Neutrophil (primary cell): ENCODE measurements around the gene TMEM147.
A peak's percentile ranks its signal among the peaks of the same experiment; 100 is the strongest.

Experiments
- H3K27ac ChIP-seq: fragments of 200-600 bp; sonication (generic); 2 replicates; pipeline ENCODE4 v1.5.1; 2016; ENCODE audit warnings: mild to moderate bottlenecking, moderate library complexity
- H3K27me3 ChIP-seq: fragments of 200-600 bp; sonication (generic); 2 replicates; pipeline ENCODE4 v1.6.0; 2016; ENCODE audit warnings: mild to moderate bottlenecking
- H3K36me3 ChIP-seq: fragments of 200-600 bp; sonication (generic); 2 replicates; pipeline ENCODE4 v1.5.1; 2017
- H3K4me1 ChIP-seq, 2 experiments: fragments of 200-600 bp in 1 of 2; sonication (generic) in 1 of 2; 1 replicate in 1 of 2; 2 replicates in 1 of 2; pipeline versions ENCODE4 v1.5.1 to v1.6.1; 2013 to 2016; ENCODE audit warnings: low read depth in 1 of 2, low read length in 1 of 2, mild to moderate bottlenecking in 1 of 2, moderate library complexity in 1 of 2; ENCODE audit not compliant: control insufficient read depth in 1 of 2, insufficient read depth in 1 of 2
- H3K4me3 ChIP-seq, 2 experiments: fragments of 200-600 bp in 1 of 2; sonication (generic) in 1 of 2; 1 replicate in 1 of 2; 2 replicates in 1 of 2; pipeline ENCODE4 v1.5.1; 2013 to 2016; ENCODE audit warnings: low read depth in 1 of 2, low read length in 1 of 2, mild to moderate bottlenecking in 1 of 2, moderate library complexity in 1 of 2
- H3K9me3 ChIP-seq: fragments of 200-600 bp; sonication (generic); 2 replicates; pipeline ENCODE4 v1.5.1; 2016
- CTCF ChIP-seq: fragments of 200-600 bp; sonication (generic); IDR thresholded peaks from 2 replicates; pipeline ENCODE4 v1.5.1; 2016; ENCODE audit warnings: antibody characterized with exemption

The TMEM147 gene

DNA sequence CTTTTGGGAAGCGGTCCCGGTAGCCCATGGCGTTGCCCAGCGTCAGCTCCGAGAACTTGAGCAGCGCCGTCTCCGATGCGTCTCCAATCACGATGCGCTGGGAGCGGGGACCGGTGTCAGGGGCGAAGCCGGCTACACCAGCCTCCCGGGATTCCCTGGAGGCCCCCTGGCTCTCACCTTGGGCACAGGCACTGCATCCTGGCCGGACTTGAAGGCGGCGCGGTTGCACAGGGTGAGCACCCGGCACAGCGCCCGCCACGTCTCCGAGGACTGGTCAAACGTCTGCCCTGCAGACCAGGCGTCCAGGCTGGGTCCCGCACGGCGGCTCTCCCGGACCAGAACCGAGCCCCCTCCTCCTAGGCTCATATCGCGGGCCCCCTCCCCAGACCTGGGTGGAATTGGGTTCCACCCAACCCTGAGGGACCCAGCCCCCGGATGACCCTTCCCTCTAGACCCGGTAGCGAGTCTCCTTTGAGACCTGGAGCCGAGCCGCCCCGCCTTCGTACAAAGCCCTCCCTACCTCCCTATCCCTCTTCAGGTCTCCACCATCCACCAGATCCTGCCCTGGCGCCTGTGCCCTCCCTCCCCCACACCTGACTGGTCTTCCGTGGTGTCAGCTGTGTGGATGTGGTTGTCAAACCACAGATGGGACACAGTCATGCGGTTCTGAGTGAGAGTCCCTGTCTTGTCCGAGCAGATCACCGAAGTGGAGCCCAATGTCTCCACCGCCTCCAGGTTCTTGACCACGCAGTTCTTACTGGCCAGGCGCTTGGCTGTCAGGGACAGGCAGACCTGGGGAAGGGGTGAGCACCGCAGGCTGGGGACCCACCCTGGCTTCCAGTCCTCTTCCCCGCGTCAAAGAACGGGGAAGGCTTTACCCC lies 13.2 kb downstream of the TMEM147 start:
- Histone ChIP-seq H3K9me3 (no peaks in the 10 kb centered on the region), H3K4me1 (peaks cover 5 to 10% of the 10 kb centered on the region in 2 experiments), H3K4me3 (peak overlapping the region; percentile 35 to 44), H3K27ac (no peak overlapping the region), H3K27me3 (peaks cover 77% of the 10 kb centered on the region), H3K36me3 (no peaks in the 10 kb centered on the region)
- no peak for TF ChIP-seq CTCF

DNA sequence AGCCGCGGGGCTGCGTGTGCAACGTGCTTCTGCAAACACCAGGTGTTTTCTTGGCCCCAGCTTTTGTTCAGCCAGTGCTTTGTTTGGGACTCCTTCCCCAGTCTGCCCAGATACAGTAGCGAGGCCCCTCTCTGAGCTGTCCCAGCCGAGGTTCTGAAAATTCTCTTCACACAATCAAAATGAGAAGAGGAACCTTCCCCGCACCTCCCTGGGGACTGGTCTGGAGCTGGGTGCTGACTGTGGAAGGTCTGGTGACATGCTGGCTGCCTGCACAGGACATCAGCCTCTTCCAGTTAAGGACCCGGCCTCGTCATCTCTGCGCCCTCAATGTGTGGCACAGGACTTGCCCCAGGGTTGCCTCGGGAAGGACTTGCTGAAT lies 13.8 kb downstream of the TMEM147 start:
- no peak for TF ChIP-seq CTCF
- H3K4me1 ChIP-seq, result peaks cover 5 to 10% of the 10 kb centered on the region in 2 experiments
- peaks cover 77% of the 10 kb centered on the region for H3K27me3 ChIP-seq
- no peak overlapping the region for H3K4me3 ChIP-seq
- no peaks in the 10 kb centered on the region for H3K9me3 ChIP-seq
- H3K36me3 ChIP-seq, result no peaks in the 10 kb centered on the region
- no peak overlapping the region for H3K27ac ChIP-seq

GRCh38 chr19:35559781-35560180 lies 14.4 kb downstream of the TMEM147 start:
- Histone ChIP-seq H3K27ac (no peak overlapping the region), H3K4me1 (peaks cover 5 to 10% of the 10 kb centered on the region in 2 experiments), H3K27me3 (peaks cover 74% of the 10 kb centered on the region), H3K36me3 (no peaks in the 10 kb centered on the region), H3K9me3 (no peaks in the 10 kb centered on the region), H3K4me3 (no peak overlapping the region)
- no peak for TF ChIP-seq CTCF

- H3K27me3 ChIP-seq, result peaks cover 69% of the 10 kb centered on the region
- no peaks in the 10 kb centered on the region for H3K9me3 ChIP-seq
- H3K27ac ChIP-seq, result no peak overlapping the region
- TF ChIP-seq CTCF, result no peak
- H3K36me3 ChIP-seq, result no peaks in the 10 kb centered on the region
- no peak overlapping the region for H3K4me3 ChIP-seq
- H3K4me1 ChIP-seq, result peaks cover 5 to 10% of the 10 kb centered on the region in 2 experiments
Observed at GRCh38 chr19:35560271-35560670, 14.8 kb downstream of the TMEM147 start.

DNA sequence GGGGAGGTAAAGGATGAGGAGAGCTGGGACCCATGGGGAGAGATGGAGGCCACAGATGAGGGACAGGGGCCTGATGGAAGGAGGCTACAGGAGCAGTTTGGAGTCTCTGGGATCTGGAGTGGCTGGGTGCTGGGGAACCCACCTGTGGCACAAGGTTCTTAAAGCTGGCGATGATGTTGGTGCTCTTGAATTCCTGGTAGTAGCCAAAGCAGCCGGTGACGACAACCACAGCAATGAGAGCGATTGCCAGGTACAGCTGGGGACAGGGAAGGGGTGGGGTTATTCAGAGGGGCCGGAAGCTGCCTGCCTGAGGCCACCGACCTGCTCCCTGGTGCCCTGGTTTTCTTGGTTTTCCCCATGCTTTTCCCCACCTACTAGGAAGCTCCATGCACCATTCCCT lies 15.3 kb downstream of the TMEM147 start:
- peaks cover 65% of the 10 kb centered on the region for H3K27me3 ChIP-seq
- no peak for TF ChIP-seq CTCF
- H3K4me3 ChIP-seq, result no peak overlapping the region
- no peak overlapping the region for H3K27ac ChIP-seq
- H3K9me3 ChIP-seq, result no peaks in the 10 kb centered on the region
- H3K4me1 ChIP-seq, result peaks cover 5 to 10% of the 10 kb centered on the region in 2 experiments
- no peaks in the 10 kb centered on the region for H3K36me3 ChIP-seq
